T-cell (primary cell): ENCODE measurements around the gene ASAP2. TPM values are rescaled to one million over a fixed set of nuclear protein-coding genes. Genes with fewer than 3 reads are reported as not detected.

Source experiments
- ATAC-seq, 4 experiments: fragments of 200-7000 bp in 3 of 4; fragments of 150-1000 bp in 1 of 4; cut with Tn5 transposase; replicated peaks in 1 of 4; 1 replicate in 3 of 4; 2 replicates in 1 of 4; pipeline ENCODE4 v1.10.0; 2021; ENCODE audit warnings: moderate library complexity in 3 of 4, mild to moderate bottlenecking in 2 of 4, moderate number of reproducible peaks in 1 of 4
- CTCF ChIA-PET, 2 donors: fragments of 300-600 bp; sonication (Branson Sonifier 250); formaldehyde crosslinking; loops; one replicate each; lab custom pipeline; 2022; ENCODE audit warnings: antibody characterized with exemption in 2 of 2; lab: Charles Lee
- POLR2A ChIA-PET, 2 donors: fragments of 300-600 bp; sonication (Branson Sonifier 250); formaldehyde crosslinking; loops; one replicate each; lab custom pipeline; 2022; ENCODE audit warnings: antibody characterized with exemption in 2 of 2; lab: Charles Lee
- DNase-seq, 35 experiments: peaks; one replicate each; pipeline versions ENCODE4 v3.0.0 to v3.0.0-alpha.2; 2013 to 2023
- H3K27ac ChIP-seq: one replicate; pipeline ENCODE4 v1.5.1; 2013; ENCODE audit warnings: low read length
- H3K27me3 ChIP-seq, 2 experiments: replicated peaks in 1 of 2; 1 replicate in 1 of 2; 2 replicates in 1 of 2; pipeline versions ENCODE4 v1.6.1 to v1.7.0; 2013; ENCODE audit warnings: low read length in 1 of 2, mixed read lengths in 1 of 2; ENCODE audit not compliant: control insufficient read depth in 2 of 2, insufficient read depth in 2 of 2; ENCODE audit errors: extremely low read depth in 1 of 2
- H3K36me3 ChIP-seq, 2 donors: 1 replicate in 1 of 2; 2 replicates in 1 of 2; pipeline versions ENCODE4 v1.6.1 to v1.7.0; 2013; ENCODE audit warnings: low read length in 1 of 2; ENCODE audit not compliant: control insufficient read depth in 2 of 2, insufficient read depth in 1 of 2; ENCODE audit errors: extremely low read depth in 1 of 2
- H3K4me1 ChIP-seq, 2 experiments: 1 replicate in 1 of 2; 2 replicates in 1 of 2; pipeline versions ENCODE4 v1.6.1 to v1.7.0; 2013; ENCODE audit warnings: low read length in 2 of 2, mixed read lengths in 1 of 2; ENCODE audit not compliant: insufficient read depth in 2 of 2, control insufficient read depth in 1 of 2; ENCODE audit errors: extremely low read depth in 1 of 2
- H3K4me3 ChIP-seq, 2 donors: 1 replicate in 1 of 2; 2 replicates in 1 of 2; pipeline versions ENCODE4 v1.5.1 to v1.7.0; 2013; ENCODE audit warnings: mild to moderate bottlenecking in 2 of 2, low read length in 1 of 2, moderate library complexity in 1 of 2; ENCODE audit not compliant: control insufficient read depth in 1 of 2; ENCODE audit errors: extremely low read depth in 1 of 2
- H3K9me3 ChIP-seq: 2 replicates; pipeline ENCODE4 v1.7.0; 2013
- H3K27ac Mint-ChIP-seq, 2 donors: one replicate each; pipeline ENCODE4 v1.8.0; 2020 to 2021; ENCODE audit warnings: mild to moderate bottlenecking in 2 of 2, mixed read lengths in 2 of 2
- H3K27me3 Mint-ChIP-seq, 2 donors: one replicate each; pipeline ENCODE4 v1.8.0; 2021 to 2022; ENCODE audit warnings: mixed read lengths in 2 of 2
- H3K36me3 Mint-ChIP-seq: one replicate; pipeline ENCODE4 v1.8.0; 2021; ENCODE audit warnings: mixed read lengths
- H3K4me1 Mint-ChIP-seq, 3 donors: one replicate each; pipeline ENCODE4 v1.8.0; 2020 to 2022; ENCODE audit warnings: mixed read lengths in 3 of 3, mild to moderate bottlenecking in 1 of 3
- H3K4me3 Mint-ChIP-seq, 3 donors: one replicate each; pipeline ENCODE4 v1.8.0; 2020 to 2022; ENCODE audit warnings: mild to moderate bottlenecking in 3 of 3, mixed read lengths in 3 of 3, moderate library complexity in 3 of 3
- H3K9me3 Mint-ChIP-seq, 3 donors: one replicate each; pipeline ENCODE4 v1.8.0; 2020 to 2022; ENCODE audit warnings: mixed read lengths in 3 of 3
- WGBS: methylation state at CpG from one replicate; pipeline ENCODE4 v1.1.5; 2013; ENCODE audit warnings: missing lambda C conversion rate; ENCODE audit not compliant: insufficient coverage; 5-methylcytosine and 5-hydroxymethylcytosine counted together
- total RNA-seq, 35 experiments: library from RNA in 6 of 35; stranded (reverse) in 6 of 35; fragments of 120-200 nt in 1 of 35; gene quantifications; one replicate each; pipeline versions ENCODE4 v1.2.1 to v1.2.4 and lab custom pipeline; 2013 to 2026

ASAP2 gene
- total RNA-seq, 5 donors from 2014 or later (not counting 1 experiment from before 2014, with no cell fraction given) = 0.10 to 0.38 (median 0.27) TPM; not detected in 1

DNA sequence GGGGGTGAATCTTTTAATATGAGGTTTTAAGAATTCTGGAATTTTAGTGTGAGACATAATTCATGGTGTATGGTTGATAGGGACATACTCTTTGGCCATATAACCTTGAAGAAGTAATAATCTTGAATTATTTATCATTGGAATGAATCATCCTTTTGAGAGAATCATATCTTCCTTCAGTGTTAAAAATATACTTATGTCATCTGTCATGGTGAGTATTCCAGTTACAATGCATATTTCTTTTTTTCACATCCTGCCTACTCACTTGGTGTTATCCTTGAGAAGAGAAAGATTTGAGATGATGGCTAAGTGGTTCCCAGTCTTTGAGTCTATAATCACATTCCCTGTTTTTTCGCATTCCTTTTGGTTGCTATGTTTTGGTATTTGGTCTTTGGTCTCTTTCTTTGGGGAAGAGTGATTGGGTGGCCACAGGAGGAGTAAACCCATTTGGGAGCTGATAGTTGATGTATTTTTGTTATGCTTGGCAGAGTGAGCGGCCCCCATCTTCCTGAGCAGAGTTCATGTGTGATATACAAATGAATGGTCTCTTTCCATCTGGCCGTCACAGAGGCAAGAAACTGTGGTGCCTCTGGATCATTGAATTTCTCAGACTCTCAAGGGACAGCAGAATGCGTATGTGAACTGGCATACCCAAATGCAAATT lies 21.6 kb downstream of the ASAP2 start:
- ChIA-PET POLR2A (no interaction called here), CTCF (no interaction called here)
- DNase-seq = no peak
- H3K4me3 ChIP-seq = no peak overlapping the region
- no peak overlapping the region for H3K27ac ChIP-seq
- Mint-ChIP-seq H3K27ac (no peak overlapping the region), H3K27me3 (peaks cover 35 to 46% of the 10 kb centered on the region in 2 donors), H3K4me3 (no peak overlapping the region), H3K9me3 (no peaks in the 10 kb centered on the region), H3K36me3 (no peaks in the 10 kb centered on the region), H3K4me1 (no peaks in the 10 kb centered on the region)
- ATAC-seq = no peak
- no peaks in the 10 kb centered on the region for H3K9me3 ChIP-seq
- H3K36me3 ChIP-seq = no peaks in the 10 kb centered on the region
- no peaks in the 10 kb centered on the region for H3K4me1 ChIP-seq
- H3K27me3 ChIP-seq = peaks cover 0 to 42% of the 10 kb centered on the region in 2 experiments
- 94% methylated on average over 2 of the region's 4 CpGs for WGBS

- H3K4me3 Mint-ChIP-seq = no peak overlapping the region
- DNase-seq (no peak), ATAC-seq (no peak)
- H3K4me3 ChIP-seq = no peak overlapping the region
- no peaks in the 10 kb centered on the region for H3K4me1 Mint-ChIP-seq
- H3K27ac Mint-ChIP-seq = no peak overlapping the region
- no peaks in the 10 kb centered on the region for H3K36me3 Mint-ChIP-seq
- H3K36me3 ChIP-seq = no peaks in the 10 kb centered on the region
- ChIA-PET POLR2A (no interaction called here), CTCF (no interaction called here)
- H3K27ac ChIP-seq = no peak overlapping the region
- H3K9me3 Mint-ChIP-seq = no peaks in the 10 kb centered on the region
- 91% methylated on average over 9 of the region's 15 CpGs for WGBS
- H3K9me3 ChIP-seq = no peaks in the 10 kb centered on the region
- peaks cover 0 to 42% of the 10 kb centered on the region in 2 experiments for H3K27me3 ChIP-seq
- peaks cover 35 to 46% of the 10 kb centered on the region in 2 donors for H3K27me3 Mint-ChIP-seq
- no peaks in the 10 kb centered on the region for H3K4me1 ChIP-seq
Observed at GRCh38 chr2:9228781-9229469, 22.3 kb downstream of the ASAP2 start.

GRCh38 chr2:9229470-9229820 lies 22.8 kb downstream of the ASAP2 start:
- no peaks in the 10 kb centered on the region for H3K36me3 ChIP-seq
- no peaks in the 10 kb centered on the region for H3K9me3 ChIP-seq
- H3K4me1 ChIP-seq = no peaks in the 10 kb centered on the region
- no peak overlapping the region for H3K4me3 ChIP-seq
- H3K27me3 Mint-ChIP-seq = peaks cover 35 to 46% of the 10 kb centered on the region in 2 donors
- ATAC-seq (no peak), DNase-seq (no peak)
- ChIA-PET POLR2A (no interaction called here), CTCF (no interaction called here)
- H3K9me3 Mint-ChIP-seq = no peaks in the 10 kb centered on the region
- peaks cover 0 to 44% of the 10 kb centered on the region in 2 experiments for H3K27me3 ChIP-seq
- H3K4me1 Mint-ChIP-seq = no peaks in the 10 kb centered on the region
- no peak overlapping the region for H3K27ac Mint-ChIP-seq
- no peak overlapping the region for H3K4me3 Mint-ChIP-seq
- 87% methylated on average over 6 of the region's 6 CpGs for WGBS
- no peak overlapping the region for H3K27ac ChIP-seq
- no peaks in the 10 kb centered on the region for H3K36me3 Mint-ChIP-seq

GRCh38 chr2:9230051-9230802 lies 23.6 kb downstream of the ASAP2 start:
- no peaks in the 10 kb centered on the region for H3K36me3 ChIP-seq
- 77% methylated on average over 9 of the region's 9 CpGs for WGBS
- ChIA-PET CTCF (no interaction called here), POLR2A (no interaction called here)
- no peak for DNase-seq
- Mint-ChIP-seq H3K4me3 (no peak overlapping the region), H3K4me1 (no peaks in the 10 kb centered on the region), H3K36me3 (no peaks in the 10 kb centered on the region), H3K9me3 (no peaks in the 10 kb centered on the region), H3K27me3 (peaks cover 34 to 42% of the 10 kb centered on the region in 2 donors), H3K27ac (no peak overlapping the region)
- no peaks in the 10 kb centered on the region for H3K4me1 ChIP-seq
- peaks cover 0 to 45% of the 10 kb centered on the region in 2 experiments for H3K27me3 ChIP-seq
- H3K4me3 ChIP-seq = no peak overlapping the region
- H3K27ac ChIP-seq = no peak overlapping the region
- no peaks in the 10 kb centered on the region for H3K9me3 ChIP-seq
- ATAC-seq = no peak

GRCh38 chr2:9230881-9231280 lies 24.3 kb downstream of the ASAP2 start:
- Mint-ChIP-seq H3K9me3 (no peaks in the 10 kb centered on the region), H3K27ac (no peak overlapping the region), H3K4me3 (no peak overlapping the region), H3K4me1 (no peaks in the 10 kb centered on the region), H3K27me3 (peaks cover 30 to 37% of the 10 kb centered on the region in 2 donors), H3K36me3 (no peaks in the 10 kb centered on the region)
- Histone ChIP-seq H3K36me3 (no peaks in the 10 kb centered on the region), H3K9me3 (no peaks in the 10 kb centered on the region), H3K27ac (no peak overlapping the region), H3K4me1 (no peaks in the 10 kb centered on the region), H3K27me3 (peaks cover 0 to 47% of the 10 kb centered on the region in 2 experiments), H3K4me3 (no peak overlapping the region)
- DNase-seq (no peak), ATAC-seq (no peak)
- ChIA-PET POLR2A (no interaction called here), CTCF (interaction anchor here in 1 of 2 donors (0.5 kb wide), 1 partner anchor 754 kb away, joined by 3 read pairs; no protein-coding TSS in a partner anchor)
- 17% methylated on average over 2 of the region's 4 CpGs for WGBS

- ChIA-PET CTCF (interaction anchor here in 1 of 2 donors (0.5 kb wide), 1 partner anchor 753 kb away, joined by 3 read pairs; no protein-coding TSS in a partner anchor), POLR2A (no interaction called here)
- no peak overlapping the region for H3K4me3 ChIP-seq
- no peak overlapping the region for H3K27ac ChIP-seq
- no peaks in the 10 kb centered on the region for H3K9me3 ChIP-seq
- Mint-ChIP-seq H3K27me3 (peaks cover 30 to 33% of the 10 kb centered on the region in 2 donors), H3K36me3 (no peaks in the 10 kb centered on the region), H3K4me3 (no peak overlapping the region), H3K4me1 (no peaks in the 10 kb centered on the region), H3K9me3 (no peaks in the 10 kb centered on the region), H3K27ac (no peak overlapping the region)
- no peak for ATAC-seq
- H3K4me1 ChIP-seq = no peaks in the 10 kb centered on the region
- WGBS = 92% methylated on average over 13 of the region's 14 CpGs
- no peaks in the 10 kb centered on the region for H3K36me3 ChIP-seq
- no peak for DNase-seq
- H3K27me3 ChIP-seq = peaks cover 0 to 45% of the 10 kb centered on the region in 2 experiments
Observed at GRCh38 chr2:9231291-9232165, 24.9 kb downstream of the ASAP2 start.
